BJ (cell line): ENCODE measurements around the gene WDR38. TPM values are rescaled to one million over a fixed set of nuclear protein-coding genes. Genes with fewer than 3 reads are reported as not detected.

Source experiments
- CTCF ChIA-PET: fragments of 350-600 bp; formaldehyde crosslinking; extraction: SDS; loops from one replicate; lab custom pipeline; 2021; ENCODE audit warnings: antibody characterized with exemption, inconsistent platforms; lab: Yijun Ruan, JAX
- POLR2A ChIA-PET: fragments of 300-600 bp; sonication (Branson Sonifier 250); formaldehyde crosslinking; extraction: SDS; loops from one replicate; lab custom pipeline; 2021; ENCODE audit warnings: antibody characterized with exemption; lab: Charles Lee
- DNase-seq: peaks from one replicate; pipeline ENCODE4 v3.0.0-alpha.2; 2011; ENCODE audit warnings: low read depth
- H3K27me3 ChIP-seq: 2 replicates; pipeline ENCODE4 v1.6.0; 2011; ENCODE audit warnings: low read length; ENCODE audit not compliant: control insufficient read depth, insufficient read depth
- H3K36me3 ChIP-seq: 2 replicates; pipeline ENCODE4 v1.5.1; 2011; ENCODE audit warnings: low read length; ENCODE audit not compliant: control insufficient read depth, insufficient read depth
- H3K4me3 ChIP-seq: 2 replicates; pipeline ENCODE4 v1.5.1; 2011; ENCODE audit warnings: low read depth, mild to moderate bottlenecking, control low read depth, low read length
- CTCF ChIP-seq: IDR thresholded peaks from 2 replicates; pipeline ENCODE4 v1.5.1; 2011; ENCODE audit warnings: low read depth, mild to moderate bottlenecking, control low read depth, inconsistent platforms, low read length, moderate library complexity; ENCODE audit not compliant: insufficient read depth
- polyA plus RNA-seq: library from polyadenylated mRNA; depleted of rRNA; stranded (reverse); fragments of >200 nt; gene quantifications from 2 replicates; pipeline ENCODE4 v1.2.3, GENCODE V29; 2011

Gene WDR38
- polyA plus RNA-seq, 1 experiment, result not detected

GRCh38 chr9:124813501-124814163, 39.6 kb upstream of the WDR38 start:
- CTCF ChIA-PET, result interaction anchor here (1.2 to 5.4 kb wide), 6 partner anchors 21 to 41 kb away, joined by 3 to 46 read pairs (median 8); partner anchors contain the start of genes OLFML2A and WDR38
- POLR2A ChIA-PET, result no interaction called here
- H3K4me3 ChIP-seq, result no peak overlapping the region
- no peaks in the 10 kb centered on the region for H3K27me3 ChIP-seq
- DNase-seq, result no peak
- TF ChIP-seq CTCF, result no peak
- H3K36me3 ChIP-seq, result no peaks in the 10 kb centered on the region

DNA sequence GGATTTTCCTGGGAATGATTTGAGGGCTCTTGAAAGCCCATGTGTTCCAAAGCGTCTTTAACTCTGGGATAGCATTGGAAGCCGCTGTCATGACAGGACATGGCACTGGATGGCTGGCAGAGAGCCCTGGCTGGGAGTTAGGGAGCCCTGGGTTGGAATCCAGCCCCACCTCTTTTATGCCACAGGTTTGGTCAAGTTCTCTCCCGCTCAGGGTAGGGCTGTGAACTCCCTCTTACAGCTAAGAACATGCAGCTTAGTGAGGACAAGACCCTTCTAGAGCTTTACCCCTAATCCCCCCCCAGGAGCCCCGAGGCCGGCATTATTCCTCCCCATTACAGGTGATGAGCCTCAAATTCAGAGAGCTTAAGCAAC, 39.1 kb upstream of the WDR38 start:
- no peaks in the 10 kb centered on the region for H3K27me3 ChIP-seq
- no peaks in the 10 kb centered on the region for H3K36me3 ChIP-seq
- H3K4me3 ChIP-seq, result no peak overlapping the region
- TF ChIP-seq CTCF, result no peak
- no peak for DNase-seq
- CTCF ChIA-PET, result interaction anchor here (1.0 to 5.4 kb wide), 6 partner anchors 20 to 60 kb away, joined by 3 to 46 read pairs (median 4); partner anchors contain the start of gene WDR38
- POLR2A ChIA-PET, result no interaction called here

DNA sequence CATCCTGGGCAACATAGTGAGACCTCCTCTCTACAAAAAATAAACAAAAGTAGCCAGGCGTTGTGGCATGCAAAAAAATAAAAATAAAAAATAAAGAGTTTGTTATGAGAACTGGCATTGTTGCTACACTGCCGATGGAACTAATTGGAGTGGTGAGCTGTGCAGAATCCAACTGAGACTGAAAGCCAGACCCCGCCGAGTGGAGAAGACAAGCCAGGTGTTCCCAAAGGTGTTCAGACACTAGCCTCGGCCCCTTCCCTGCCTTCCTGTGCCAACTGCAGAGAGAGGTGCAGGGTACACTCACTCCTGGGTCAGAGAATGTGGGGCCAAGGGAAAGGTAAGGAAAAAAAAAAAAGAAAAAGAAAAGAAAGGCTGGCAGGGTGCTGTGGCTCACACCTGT, 37.7 kb upstream of the WDR38 start:
- no peak overlapping the region for H3K4me3 ChIP-seq
- no peaks in the 10 kb centered on the region for H3K27me3 ChIP-seq
- no peaks in the 10 kb centered on the region for H3K36me3 ChIP-seq
- no peak for DNase-seq
- CTCF ChIA-PET, result interaction anchor here (0.9 to 1.9 kb wide), 2 partner anchors 26 to 41 kb away, joined by 3 to 4 read pairs; no protein-coding TSS in a partner anchor
- TF ChIP-seq CTCF, result no peak
- POLR2A ChIA-PET, result interaction anchor here (0.6 kb wide), 1 partner anchor 535 kb away, joined by 15 read pairs; no protein-coding TSS in a partner anchor

GRCh38 chr9:124818431-124819281, 34.6 kb upstream of the WDR38 start:
- DNase-seq, result no peak
- TF ChIP-seq CTCF, result no peak
- Histone ChIP-seq H3K4me3 (no peak overlapping the region), H3K36me3 (no peaks in the 10 kb centered on the region), H3K27me3 (no peaks in the 10 kb centered on the region)
- ChIA-PET CTCF (interaction anchor here (1.0 to 2.3 kb wide), 5 partner anchors 13 to 46 kb away, joined by 5 to 15 read pairs (median 9); partner anchors contain the start of genes OLFML2A and WDR38), POLR2A (no interaction called here)
